ENCODE data around the gene RCHY1.
"Not testable (repeated sequence)": the region's sequence is repeated elsewhere in the genome, so short reads cannot be mapped to it uniquely, and the experiment has no call there.

Gene RCHY1
- 4.4 to 23.6 (median 9.0) reads per million in 17 experiments for total RNA-seq

GRCh38 chr4:75514131-75514948 is at the start of gene RCHY1, which contains the start of gene THAP6:
Gene RCHY1 (minus strand): TSS chr4:75514403. CDS start chr4:75514286, 117 bp downstream.
Gene THAP6 (plus strand): TSS chr4:75514473. CDS start chr4:75515453, 980 bp downstream.
- DNase-seq: peak; percentile 97 to 99 (median 98)

GRCh38 chr4:75561789-75562188 is 47.6 kb upstream of the RCHY1 start:
- no peak for DNase-seq

GRCh38 chr4:75557696-75558095 is 43.5 kb upstream of the RCHY1 start:
- no peak for DNase-seq

GRCh38 chr4:75555294-75556164 is 41.3 kb upstream of the RCHY1 start, which contains the start of gene ODAPH:
Gene ODAPH (plus strand): TSS chr4:75556066. CDS start chr4:75556083, 17 bp downstream.
- DNase-seq: no peak

- no peak for DNase-seq
These were observed 38.2 kb upstream of the RCHY1 start for GRCh38 chr4:75552452-75552851.

- no peak for DNase-seq
These were observed 34.8 kb upstream of the RCHY1 start for GRCh38 chr4:75549019-75549418.

GRCh38 chr4:75547647-75548387 is 33.6 kb upstream of the RCHY1 start:
- peak; percentile 66 to 89 (median 76) for DNase-seq

- no peak for DNase-seq
These were observed 31.3 kb upstream of the RCHY1 start for GRCh38 chr4:75545526-75545925.

- DNase-seq: no peak
These were observed 30.7 kb upstream of the RCHY1 start for GRCh38 chr4:75544870-75545269.

GRCh38 chr4:75544220-75544619 is 30.0 kb upstream of the RCHY1 start:
- not testable (repeated sequence) for DNase-seq

GRCh38 chr4:75542824-75543223 is 28.6 kb upstream of the RCHY1 start:
- DNase-seq: no peak

- DNase-seq: not testable (repeated sequence)
These were observed 23.1 kb upstream of the RCHY1 start for GRCh38 chr4:75537308-75537707.

GRCh38 chr4:75533926-75534325 is 19.7 kb upstream of the RCHY1 start:
- DNase-seq: not testable (repeated sequence)

GRCh38 chr4:75533339-75533887 is 19.2 kb upstream of the RCHY1 start:
- not testable (repeated sequence) for DNase-seq

- not testable (repeated sequence) for DNase-seq
These were observed 17.4 kb upstream of the RCHY1 start for GRCh38 chr4:75531536-75532143.

- DNase-seq: no peak
These were observed 16.5 kb upstream of the RCHY1 start for GRCh38 chr4:75530556-75531322.

GRCh38 chr4:75527482-75527881 is 13.3 kb upstream of the RCHY1 start:
- no peak for DNase-seq

GRCh38 chr4:75525910-75526309 is 11.7 kb upstream of the RCHY1 start:
- no peak for DNase-seq

- DNase-seq: no peak
These were observed 10.9 kb upstream of the RCHY1 start for GRCh38 chr4:75525086-75525485.

GRCh38 chr4:75519452-75519851 is 5.2 kb upstream of the RCHY1 start:
- DNase-seq: not testable (repeated sequence)

- no peak for DNase-seq
These were observed 1.9 kb upstream of the RCHY1 start for GRCh38 chr4:75516144-75516543.
